Endothelial cell of umbilical vein (primary cell): Measurements from ENCODE around the gene RGS7.
"Not testable (repeated sequence)": the region's sequence is repeated elsewhere in the genome, so short reads cannot be mapped to it uniquely, and the experiment has no call there.

Source experiments
- EZH2 ChIP-seq: IDR thresholded peaks from 2 replicates; pipeline ENCODE4 v1.6.1; 2012; ENCODE audit warnings: borderline replicate concordance, low read depth, mild to moderate bottlenecking, moderate library complexity, low read length, inconsistent platforms; ENCODE audit not compliant: severe bottlenecking
- POLR2A ChIP-seq: IDR thresholded peaks from 2 replicates; pipeline ENCODE4 v1.6.1; 2012; ENCODE audit warnings: low read depth, mild to moderate bottlenecking, control low read depth, low read length
- POLR2AphosphoS5 ChIP-seq: IDR thresholded peaks from 2 replicates; pipeline ENCODE4 v1.6.1; 2012; ENCODE audit warnings: low read depth, mild to moderate bottlenecking, control low read depth, low read length, moderate library complexity; ENCODE audit not compliant: insufficient read depth
- TF ChIP-seq, protein P1 (sequence below), 2 donors: IDR thresholded peaks; 1 replicate in 1 of 2; 2 replicates in 1 of 2; pipeline ENCODE4 v1.5.1; 2011; ENCODE audit warnings: low read length in 2 of 2, mild to moderate bottlenecking in 2 of 2, moderate library complexity in 2 of 2, control low read depth in 1 of 2, inconsistent platforms in 1 of 2, low read depth in 1 of 2; ENCODE audit not compliant: insufficient read depth in 1 of 2; ENCODE audit errors: extremely low read depth in 1 of 2

DNA sequence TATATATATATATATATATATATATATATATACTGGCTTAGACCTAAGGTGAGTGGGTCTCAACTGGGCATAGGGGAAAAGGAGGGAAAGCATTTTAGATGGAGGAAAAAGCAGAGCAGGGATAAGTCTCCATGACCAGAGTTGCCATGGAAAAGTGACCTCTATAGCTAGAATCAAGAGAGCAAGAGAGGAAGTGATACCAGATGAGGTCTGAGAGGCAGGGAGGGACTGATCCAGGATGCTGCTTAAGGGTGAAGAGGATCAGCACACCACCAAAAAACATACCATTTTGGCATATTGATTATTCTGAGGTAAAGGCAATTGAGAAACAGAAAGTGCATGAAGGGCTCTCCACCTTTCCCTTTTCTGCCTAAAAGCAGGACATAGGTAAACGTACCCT lies 267.9 kb downstream of the RGS7 start:
- not testable (repeated sequence) for TF ChIP-seq POLR2A, POLR2AphosphoS5, EZH2
- TF ChIP-seq, protein P1, sequence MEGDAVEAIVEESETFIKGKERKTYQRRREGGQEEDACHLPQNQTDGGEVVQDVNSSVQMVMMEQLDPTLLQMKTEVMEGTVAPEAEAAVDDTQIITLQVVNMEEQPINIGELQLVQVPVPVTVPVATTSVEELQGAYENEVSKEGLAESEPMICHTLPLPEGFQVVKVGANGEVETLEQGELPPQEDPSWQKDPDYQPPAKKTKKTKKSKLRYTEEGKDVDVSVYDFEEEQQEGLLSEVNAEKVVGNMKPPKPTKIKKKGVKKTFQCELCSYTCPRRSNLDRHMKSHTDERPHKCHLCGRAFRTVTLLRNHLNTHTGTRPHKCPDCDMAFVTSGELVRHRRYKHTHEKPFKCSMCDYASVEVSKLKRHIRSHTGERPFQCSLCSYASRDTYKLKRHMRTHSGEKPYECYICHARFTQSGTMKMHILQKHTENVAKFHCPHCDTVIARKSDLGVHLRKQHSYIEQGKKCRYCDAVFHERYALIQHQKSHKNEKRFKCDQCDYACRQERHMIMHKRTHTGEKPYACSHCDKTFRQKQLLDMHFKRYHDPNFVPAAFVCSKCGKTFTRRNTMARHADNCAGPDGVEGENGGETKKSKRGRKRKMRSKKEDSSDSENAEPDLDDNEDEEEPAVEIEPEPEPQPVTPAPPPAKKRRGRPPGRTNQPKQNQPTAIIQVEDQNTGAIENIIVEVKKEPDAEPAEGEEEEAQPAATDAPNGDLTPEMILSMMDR (IDR thresholded peaks at IDR 0.05; ENCODE audit: extremely low read depth in 1 of 2, insufficient read depth in 1 of 2, low read depth in 1 of 2, low read length in 2 of 2) = not testable (repeated sequence)
